NCI-H2196 treated with DMSO at 0.1 percent for 48 hours (cell line): ENCODE data around the gene LAMA5.

Experiments
- DNase-seq: peaks from one replicate; lab custom pipeline; 2025; ENCODE audit not compliant: unreplicated experiment; lab: John Stamatoyannopoulos, UW

The LAMA5 gene

GRCh38 chr20:62370807-62371587 lies 3.9 kb upstream of the LAMA5 start:
- DNase-seq, result no peak

GRCh38 chr20:62370115-62370806 lies 3.1 kb upstream of the LAMA5 start:
- no peak for DNase-seq

- DNase-seq, result no peak
Observed at GRCh38 chr20:62369815-62370114, 2.7 kb upstream of the LAMA5 start.

GRCh38 chr20:62368976-62369814 lies 2.1 kb upstream of the LAMA5 start:
- no peak for DNase-seq

- DNase-seq, result no peak
Observed at GRCh38 chr20:62368392-62368975, 1.4 kb upstream of the LAMA5 start.

GRCh38 chr20:62367633-62368391 lies 700 bp upstream of the LAMA5 start:
- DNase-seq, result no peak

- DNase-seq, result no peak
Observed at GRCh38 chr20:62366370-62367135, 559 bp downstream of the LAMA5 start.

- DNase-seq, result no peak
Observed at GRCh38 chr20:62365814-62366369, 1.2 kb downstream of the LAMA5 start.

- no peak for DNase-seq
Observed at GRCh38 chr20:62364911-62365736, 2.0 kb downstream of the LAMA5 start.

GRCh38 chr20:62363920-62364851 lies 2.9 kb downstream of the LAMA5 start:
- no peak for DNase-seq

GRCh38 chr20:62362991-62363919 lies 3.9 kb downstream of the LAMA5 start:
- no peak for DNase-seq

- DNase-seq, result no peak
Observed at GRCh38 chr20:62362590-62362940, 4.5 kb downstream of the LAMA5 start.

- DNase-seq, result no peak
Observed at GRCh38 chr20:62361799-62362589, 5.1 kb downstream of the LAMA5 start.

GRCh38 chr20:62360854-62361798 lies 6.0 kb downstream of the LAMA5 start:
- DNase-seq, result no peak
